DLD1 (cell line): ENCODE measurements around the gene PXDN.
"Not testable (repeated sequence)": the region's sequence is repeated elsewhere in the genome, so short reads cannot be mapped to it uniquely, and the experiment has no call there.

Source experiments
- in situ Hi-C: cut with HindIII; loops from 2 replicates; pipeline ENCODE4 v1.10.0; 2017; ENCODE audit warnings: low sequenced_read_pairs

Gene PXDN

DNA sequence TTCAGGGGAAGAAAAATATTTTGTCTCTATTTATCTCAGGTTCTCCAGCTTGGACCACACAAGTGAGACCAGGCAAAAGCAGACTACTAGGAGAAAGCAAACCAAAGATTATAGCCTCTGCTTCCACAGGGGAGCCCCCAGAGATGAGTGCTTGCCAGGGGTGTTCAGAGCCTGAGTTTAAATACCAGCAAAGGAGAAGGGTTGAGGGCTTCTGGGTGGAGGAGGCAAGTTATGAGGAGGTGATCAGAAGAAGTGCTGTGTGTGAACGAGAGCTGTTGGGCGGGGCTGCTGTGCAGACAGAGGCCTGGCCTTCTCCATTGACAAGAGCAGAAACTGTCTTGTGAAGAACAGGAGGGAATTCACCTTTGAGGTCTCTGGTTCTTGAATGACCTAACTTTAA lies 32.8 kb upstream of the PXDN start:
- in situ Hi-C loops: loop anchor here (25.0 kb wide), 1 partner anchor 215 kb away; no protein-coding TSS in a partner anchor

DNA sequence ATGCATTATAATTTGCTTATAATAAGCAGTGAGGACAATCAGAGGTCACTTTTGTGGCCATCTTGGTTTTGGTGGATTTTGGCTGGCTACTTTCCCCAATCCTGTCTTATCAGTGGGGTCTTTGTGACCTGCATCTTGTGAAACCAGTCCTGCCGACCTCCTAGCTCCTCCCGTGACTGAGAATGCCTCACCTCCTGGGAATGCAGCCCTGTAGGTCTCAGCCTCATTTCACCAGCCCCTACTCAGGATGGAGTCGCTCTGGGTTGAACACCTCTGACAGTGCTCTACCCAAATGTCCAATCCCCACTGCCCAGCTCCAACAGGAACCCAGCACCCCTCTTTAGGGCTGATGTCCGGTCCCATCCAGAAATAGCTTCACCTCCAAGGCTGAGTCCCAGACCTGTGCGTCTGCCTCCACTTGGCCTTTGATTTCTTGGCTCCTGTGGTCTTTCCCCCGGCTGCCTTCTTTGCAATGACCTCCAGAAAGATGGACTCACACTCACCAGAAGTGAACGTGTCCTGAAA lies 31.3 kb upstream of the PXDN start:
- in situ Hi-C loops: loop anchor here (25.0 kb wide), 1 partner anchor 213 kb away; no protein-coding TSS in a partner anchor

DNA sequence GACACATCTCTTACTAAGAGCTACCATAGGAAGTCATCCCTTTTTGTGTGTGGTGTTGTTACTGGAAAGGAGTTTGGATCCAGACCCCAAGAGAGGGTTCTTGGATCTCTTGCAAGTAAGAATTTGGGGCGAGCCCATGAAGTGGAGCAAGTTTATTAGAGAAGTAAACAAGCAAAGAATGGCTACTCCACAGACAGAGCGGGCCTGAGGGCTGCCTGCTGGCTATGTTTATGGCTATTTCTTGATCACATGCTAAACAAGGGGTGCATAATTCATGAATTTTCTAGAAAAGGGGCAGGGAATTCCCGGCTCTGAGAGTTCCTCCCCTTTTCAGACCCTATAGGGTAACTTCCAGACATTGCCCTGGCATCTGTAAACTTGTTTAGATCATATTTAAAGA lies 30.6 kb upstream of the PXDN start:
- in situ Hi-C loops: loop anchor here (25.0 kb wide), 1 partner anchor 213 kb away; no protein-coding TSS in a partner anchor

DNA sequence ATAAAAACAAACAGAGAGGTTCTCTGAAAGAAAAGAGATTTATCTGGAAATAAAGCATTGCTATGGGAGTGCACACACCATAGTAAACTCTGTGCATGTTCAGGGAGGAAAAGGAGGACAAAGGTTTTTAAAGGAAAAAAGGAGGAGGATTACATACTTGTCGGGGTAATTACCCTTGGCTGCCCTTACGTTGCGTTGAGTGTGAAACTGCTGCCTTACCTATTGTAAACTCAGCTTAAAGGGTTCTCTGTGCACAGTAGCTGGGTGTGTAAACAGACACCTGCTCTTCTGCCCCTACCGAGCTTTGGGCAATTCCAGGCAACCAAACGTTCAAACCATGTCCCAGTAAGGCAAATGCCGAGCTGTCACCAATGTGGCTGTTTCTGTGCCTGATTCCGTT lies 29.6 kb upstream of the PXDN start:
- in situ Hi-C loops: no loop called here

DNA sequence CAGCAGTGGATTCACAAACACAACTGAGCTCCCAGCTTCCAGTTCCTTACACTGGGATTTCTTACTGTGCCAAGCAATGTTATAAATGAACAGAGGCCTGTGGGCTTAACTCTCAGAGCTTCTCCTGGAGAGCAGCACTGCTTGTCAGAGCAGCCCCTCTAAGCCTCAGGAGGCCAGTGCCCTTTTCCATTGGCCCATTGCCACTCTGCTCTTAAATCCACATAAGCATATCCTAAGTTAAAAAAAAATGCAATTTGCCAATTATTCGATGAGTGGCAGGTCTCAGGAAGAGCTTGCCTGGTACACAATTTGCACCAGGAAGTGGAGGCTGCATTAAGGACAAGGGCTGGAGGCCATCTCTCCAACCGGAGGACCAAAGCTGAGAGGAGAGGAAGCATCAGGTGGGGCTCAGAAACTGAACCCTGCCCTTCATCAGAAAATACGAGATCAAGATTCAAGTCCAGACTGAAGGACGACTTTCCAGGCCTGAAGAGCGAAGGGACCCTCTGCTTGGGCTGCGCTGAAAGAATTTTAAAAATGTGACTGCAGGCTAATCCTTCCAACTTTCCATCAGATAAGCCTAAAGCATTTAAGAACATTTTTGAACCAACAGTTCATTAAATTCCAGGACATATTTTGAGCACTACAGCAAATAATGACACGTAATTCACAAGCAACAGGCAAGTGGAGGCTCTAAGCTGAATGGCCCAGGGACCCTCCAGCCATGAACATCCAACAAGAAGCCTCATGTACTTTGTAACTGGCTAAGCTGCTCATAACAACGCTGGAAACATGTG lies 28.4 kb upstream of the PXDN start:
- in situ Hi-C loops: no loop called here

DNA sequence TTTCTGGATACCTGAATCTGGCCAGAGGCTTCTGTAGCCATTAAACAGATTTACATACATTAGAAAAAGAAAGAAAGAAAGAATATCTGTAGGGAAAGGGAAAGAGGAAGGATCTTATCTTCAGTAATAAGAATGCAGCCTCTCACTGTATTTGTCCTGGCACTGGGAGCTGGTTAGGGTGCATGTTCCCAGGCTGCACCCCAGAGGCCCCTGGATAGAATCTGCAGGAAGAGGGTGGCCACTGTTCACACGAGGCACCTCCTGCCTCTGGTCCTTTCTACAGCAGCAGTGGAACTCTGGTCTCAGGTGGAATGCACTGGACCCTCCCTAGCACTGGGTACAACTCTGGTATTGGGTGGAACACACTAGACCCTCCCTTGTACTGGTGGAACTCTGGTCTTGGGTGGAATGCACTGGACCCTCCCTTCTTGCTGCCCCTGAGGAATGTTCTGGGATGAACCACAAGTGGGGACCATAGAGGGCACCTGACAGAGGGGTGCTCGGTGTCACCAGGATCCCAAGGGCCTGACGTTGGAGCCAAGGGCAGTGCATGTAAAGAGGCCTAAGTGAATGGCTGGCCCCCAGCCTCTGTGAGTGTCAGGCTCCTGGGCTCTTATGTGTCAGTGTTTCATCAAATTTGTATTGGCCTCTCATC lies 27.4 kb upstream of the PXDN start:
- in situ Hi-C loops: no loop called here

DNA sequence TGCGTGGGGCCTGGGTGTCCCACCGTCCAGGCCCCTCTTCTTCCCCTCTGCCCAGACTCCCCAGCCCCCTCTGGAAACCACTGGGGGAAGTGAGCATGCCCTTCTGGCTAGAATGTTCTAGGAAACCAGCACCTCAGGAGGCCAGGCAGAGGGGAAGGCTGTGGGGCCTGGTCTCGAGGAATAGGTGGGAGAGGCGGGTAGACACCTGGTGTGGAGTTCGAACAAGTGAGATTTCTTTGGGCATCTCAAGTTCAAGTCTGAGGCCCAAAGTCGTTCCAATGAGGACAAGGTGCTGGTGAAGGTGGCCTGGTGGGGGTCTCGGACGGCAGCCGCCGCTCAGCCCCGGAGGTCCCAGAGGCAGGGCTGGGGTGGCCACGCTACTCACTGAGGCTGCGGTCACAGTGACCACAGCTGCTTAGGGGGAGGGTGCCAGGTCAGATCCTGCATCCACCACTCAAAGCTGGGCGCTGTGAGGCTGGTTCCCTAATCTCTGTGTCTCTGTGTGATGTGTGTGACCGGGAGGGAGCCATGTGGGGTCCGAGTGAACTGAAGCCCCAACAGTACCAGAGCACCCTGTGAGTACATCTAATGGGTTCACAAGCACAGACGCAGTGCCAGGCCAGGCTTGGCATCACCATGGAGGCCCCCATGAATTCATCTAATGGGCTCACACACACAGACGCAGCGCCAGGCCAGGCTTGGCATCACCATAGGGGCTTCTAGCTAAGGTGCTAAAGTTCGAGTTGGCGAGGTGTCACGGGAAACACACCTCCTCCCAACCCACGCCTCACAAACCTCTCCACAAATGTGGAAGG lies 26.5 kb upstream of the PXDN start:
- in situ Hi-C loops: no loop called here

DNA sequence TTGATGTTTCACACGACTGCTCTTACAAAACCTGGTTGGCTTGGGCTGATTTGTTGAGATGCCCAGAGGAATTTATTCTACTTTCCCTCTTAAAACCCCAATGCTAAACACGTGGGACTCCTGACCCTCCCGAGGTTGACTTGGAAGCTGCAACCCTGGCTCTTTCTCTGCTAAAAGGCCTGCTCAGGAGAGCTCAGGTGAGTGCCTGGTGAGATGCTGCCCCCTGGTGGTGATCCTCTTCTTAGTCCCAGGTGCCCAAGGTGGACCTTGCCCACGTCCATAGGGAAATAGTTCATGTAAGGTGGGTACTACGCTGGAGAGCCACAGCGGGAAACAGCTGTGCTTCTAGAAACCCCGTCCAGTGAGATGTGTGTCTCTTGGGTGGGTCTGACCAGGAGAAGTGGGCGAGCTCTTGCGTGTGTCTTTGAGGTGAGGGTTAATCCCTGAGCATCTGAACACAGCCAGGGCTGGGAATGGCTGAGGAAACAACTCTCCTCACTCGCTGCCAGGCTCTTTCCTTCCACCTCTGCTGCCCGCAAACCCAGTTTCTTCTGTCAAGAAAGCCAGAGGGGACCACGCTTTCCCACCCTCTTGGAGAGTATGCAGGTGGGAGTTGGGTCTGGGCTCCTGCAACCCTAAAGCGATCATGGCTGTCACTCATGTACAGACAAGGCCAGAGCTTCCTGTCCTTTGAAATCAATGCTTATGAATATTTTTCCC lies 25.5 kb upstream of the PXDN start:
- in situ Hi-C loops: no loop called here

DNA sequence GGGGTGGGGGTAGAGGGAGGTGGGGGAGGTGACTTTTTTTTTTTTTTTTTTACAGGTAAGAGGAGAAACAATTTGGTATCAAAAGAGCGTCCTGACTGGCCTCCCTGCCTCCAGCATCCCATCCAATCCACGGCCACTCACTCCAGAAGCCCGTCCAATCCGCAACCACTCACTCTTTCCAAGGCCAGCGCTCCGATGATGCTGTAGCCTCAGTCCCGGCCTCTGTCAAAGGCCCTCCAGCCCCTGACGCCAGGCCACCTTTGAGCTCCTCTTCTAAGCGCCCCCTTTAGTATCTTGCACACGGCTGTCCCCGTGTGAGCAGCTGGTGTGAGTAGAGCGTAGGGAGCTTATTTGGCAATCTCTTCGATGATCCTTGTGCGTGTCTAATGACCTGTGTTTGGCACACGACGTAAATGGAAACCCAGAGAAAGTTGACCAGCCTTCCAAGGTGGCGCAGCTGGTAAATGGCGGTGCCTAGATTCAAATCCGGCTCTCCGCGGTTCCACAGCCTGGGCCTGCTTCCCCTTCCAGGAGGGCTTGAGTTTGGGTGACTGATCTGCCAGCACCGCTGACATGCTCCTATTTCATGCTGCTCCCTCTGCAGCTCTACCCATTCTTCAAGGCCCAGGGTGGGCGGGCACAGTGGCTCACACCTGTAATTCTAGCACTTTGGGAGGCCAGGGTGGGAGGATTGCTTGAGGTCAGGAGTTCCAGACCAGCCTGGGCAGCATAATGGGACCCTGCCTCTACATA lies 23.8 kb upstream of the PXDN start:
- in situ Hi-C loops: no loop called here

DNA sequence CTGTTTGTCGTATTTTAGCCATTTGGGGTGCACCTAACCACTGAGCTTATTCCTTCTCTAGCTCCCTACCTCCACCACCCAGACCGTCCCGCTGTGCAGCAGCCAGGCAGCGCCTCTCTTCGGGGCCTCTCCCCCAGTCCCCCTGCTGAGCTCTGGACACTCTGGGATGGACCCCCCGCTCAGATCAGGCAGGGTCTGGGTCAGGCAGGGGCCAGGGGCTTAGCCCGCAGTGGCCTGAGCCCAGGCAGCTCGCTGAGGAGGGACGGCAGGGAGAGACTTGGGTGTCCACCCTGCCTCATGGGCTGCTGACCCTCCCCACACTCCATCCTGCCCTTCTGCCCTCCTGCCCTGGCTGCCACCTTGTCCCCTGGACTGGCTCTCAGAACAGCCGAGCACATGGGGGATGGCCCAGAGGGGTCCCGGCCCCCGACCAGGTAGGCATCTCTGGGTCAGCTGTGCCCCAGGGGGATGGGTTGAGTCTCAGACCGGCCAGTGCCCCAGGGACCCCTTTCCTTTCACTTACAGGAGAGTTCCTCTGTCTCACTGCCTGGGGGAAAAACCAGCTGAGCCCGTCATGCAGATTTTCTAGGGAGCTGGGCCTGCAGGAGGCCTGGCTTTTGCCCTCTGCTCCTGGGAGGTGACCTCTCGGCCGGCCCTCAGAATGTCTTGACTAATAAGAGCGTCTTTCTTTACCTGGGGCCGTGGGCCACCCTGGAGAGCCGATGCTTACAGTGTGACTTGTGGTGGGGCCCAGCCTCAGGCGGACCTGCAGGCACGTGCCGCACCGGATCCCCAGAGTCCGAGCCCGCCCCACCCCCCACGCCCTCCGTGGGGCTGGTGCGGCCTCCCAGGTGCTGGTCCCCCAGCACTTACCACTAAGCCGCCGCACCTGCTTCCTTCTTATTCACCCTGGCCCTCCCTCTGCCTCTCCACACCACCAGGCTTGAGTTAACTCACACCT lies 22.8 kb upstream of the PXDN start:
- in situ Hi-C loops: no loop called here

DNA sequence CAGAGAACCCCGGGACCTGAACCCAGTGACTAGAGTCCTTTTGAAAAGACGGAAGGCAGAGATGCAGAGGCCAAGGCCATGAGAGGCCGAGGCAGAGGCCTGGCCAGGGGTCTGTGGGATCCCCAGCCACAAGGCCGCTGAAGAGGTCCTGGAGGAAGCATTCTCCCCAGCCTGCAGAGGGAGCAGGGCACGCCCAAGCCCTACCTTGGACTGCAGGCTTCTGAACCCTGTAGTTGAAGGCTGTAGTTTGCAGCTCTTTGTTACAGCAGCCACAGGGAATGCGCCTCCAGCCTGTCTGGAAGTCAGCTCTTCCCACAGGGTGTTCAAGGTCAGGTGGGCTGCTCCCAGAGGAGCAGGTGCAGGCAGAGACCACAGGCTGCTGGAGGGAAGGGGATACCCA lies 22.1 kb upstream of the PXDN start:
- in situ Hi-C loops: no loop called here

DNA sequence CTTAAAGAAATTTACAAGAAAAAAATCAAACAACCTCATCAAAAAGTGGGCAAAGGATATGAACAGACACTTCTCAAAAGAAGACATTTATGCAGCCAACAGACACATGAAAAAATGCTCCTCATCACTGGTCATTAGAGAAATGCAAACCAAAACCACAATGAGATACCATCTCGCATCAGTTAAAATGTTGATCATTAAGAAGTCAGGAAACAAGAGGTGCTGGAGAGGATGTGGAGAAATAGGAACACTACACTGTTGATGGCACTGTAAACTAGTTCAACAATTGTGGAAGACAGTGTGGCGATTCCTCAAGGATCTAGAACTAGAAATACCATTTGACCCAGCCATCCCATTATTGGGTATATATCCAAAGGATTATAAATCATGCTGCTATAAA lies 20.9 kb upstream of the PXDN start:
- in situ Hi-C loops: not testable (repeated sequence)

DNA sequence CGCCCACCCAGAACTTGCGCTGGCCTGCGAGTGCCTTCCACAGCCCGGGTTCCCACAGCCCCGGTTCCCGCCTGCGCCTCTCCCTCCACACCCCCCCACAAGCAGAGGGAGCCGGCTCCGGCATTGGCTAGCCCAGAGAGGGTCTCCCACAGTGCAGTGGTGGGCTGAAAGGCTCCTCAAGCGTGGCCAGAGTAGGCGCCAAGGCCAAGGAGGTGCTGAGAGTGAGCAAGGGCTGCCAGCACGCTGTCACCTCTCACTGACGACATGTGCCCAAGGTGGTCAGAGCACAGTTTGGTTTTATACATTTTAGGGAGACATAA lies 15.3 kb upstream of the PXDN start:
- in situ Hi-C loops: no loop called here

DNA sequence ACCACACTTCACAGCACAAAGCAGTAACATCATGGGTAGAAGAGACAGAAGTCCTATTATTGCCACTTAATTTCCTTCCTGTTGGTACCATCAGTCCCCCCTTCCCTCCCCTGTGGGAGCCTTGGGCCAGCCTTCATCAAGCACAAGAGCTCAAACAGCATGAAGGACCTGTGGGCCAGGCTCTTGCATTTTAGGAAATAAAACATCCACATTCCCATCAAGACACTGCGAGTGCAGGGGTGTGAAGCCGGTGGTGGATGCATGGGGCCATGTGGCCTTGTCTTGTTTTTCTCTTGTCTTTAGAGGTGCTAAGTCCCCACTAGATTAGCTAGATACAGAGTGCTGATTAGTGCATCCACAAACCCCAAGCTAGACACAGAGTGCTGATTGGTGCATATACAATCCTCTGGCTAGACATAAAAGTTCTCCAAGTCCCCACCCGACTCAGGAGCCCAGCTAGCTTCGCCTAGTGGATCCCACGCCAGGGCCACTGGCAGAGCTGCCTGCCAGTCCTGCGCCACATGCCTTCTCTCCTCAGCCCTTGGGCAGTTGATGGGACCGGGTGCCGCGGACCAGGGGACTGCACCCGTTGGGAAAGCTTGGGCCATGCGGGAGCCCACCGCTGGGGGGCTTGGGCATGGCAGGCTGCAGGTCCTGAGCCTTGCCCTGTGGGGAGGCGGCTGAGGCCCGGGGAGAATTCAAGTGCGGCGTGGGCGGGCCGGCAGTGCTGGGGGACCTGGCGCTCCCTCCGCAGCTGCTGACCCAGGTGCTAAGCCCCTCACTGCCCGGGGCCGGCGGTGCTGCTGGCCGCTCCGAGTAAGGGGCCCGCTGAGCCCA lies 14.7 kb upstream of the PXDN start:
- in situ Hi-C loops: no loop called here

DNA sequence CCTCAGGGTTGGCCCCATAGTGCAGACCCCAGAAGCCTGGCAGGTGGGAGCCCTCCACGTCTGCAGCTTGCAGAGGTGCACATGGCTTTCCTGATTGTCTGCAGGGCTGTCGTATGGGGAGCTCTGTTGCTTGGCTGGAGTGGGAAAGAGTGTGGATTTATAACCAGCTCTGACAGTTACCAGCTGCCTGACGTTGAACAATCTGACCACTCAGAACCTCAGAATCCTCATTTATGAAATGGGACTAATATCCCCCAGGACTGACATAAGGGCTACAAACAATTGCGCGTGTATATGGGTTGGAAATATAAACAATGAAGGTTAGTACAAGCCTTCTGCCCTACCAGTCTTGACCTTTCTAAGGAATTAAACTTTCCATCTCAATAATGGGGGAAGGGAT lies 13.9 kb upstream of the PXDN start:
- in situ Hi-C loops: no loop called here

DNA sequence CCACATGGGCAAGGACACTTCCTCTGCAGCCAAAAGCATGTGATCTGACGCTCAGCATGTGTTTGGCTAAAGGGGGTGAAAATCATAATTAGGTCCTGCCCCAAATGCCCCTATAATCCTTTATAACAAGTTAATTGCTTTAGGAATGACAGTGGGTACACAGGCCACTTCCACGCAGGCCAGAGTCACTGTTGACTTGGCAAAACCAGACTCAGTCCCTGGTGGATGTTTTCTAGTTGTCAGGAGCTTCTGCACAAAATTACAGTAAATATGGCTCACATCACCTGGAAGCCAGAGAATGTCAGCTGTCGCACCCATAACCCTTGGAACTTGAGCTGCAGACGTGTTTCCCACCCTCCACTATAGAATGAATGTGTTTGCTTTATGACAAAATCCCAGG lies 13.3 kb upstream of the PXDN start:
- in situ Hi-C loops: no loop called here

DNA sequence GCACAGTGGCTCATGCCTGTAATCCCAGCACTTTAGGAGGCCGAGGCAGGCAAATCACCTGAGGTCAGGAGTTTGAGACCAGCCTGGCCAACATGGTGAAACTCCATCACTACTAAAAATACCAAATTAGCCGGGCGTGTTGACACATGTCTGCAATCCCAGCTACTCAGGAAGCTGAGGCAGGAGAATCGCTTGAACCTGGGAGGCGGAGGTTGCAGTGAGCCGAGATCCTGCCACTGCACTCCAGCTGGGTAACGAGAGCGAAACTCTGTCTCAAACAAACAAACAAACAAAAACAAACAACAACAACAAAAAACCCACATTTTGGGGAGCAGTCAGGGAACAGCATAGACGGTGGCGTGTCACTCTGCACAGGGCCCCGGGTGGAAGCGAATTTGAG lies 12.8 kb upstream of the PXDN start:
- in situ Hi-C loops: not testable (repeated sequence)

DNA sequence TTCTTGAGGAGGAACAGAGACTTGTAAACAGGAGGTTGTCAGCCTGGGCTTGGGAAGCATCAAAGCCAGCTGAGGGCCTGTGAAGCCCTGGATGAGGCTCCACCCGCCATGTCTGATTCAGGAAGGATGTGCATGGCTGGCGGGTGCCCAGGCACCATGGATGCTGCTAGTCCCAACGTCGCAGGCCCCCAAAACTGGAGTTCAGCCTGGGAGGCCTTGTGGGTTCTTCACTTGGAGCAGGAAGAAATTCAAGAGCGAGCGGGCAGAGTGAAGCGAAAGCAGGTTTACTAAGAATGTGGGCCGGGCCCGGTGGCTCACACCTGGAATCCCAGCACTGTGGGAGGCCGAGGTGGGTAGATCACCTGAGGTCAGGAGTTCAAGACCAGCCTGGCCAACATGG lies 12.1 kb upstream of the PXDN start:
- in situ Hi-C loops: no loop called here
